H1 (cell line): ENCODE data around the gene KIFC1.

ENCODE experiments used
- CTCF ChIP-seq, 3 experiments: IDR thresholded peaks; 1 replicate in 2 of 3; 2 replicates in 1 of 3; pipeline versions ENCODE4 v1.5.1 to v1.6.1; 2011; ENCODE audit warnings: low read length in 3 of 3, mild to moderate bottlenecking in 3 of 3, inconsistent platforms in 2 of 3, low read depth in 1 of 3, moderate library complexity in 1 of 3; ENCODE audit not compliant: insufficient read depth in 1 of 3; ENCODE audit errors: control extremely low read depth in 1 of 3
- GABPA ChIP-seq: IDR thresholded peaks from 2 replicates; pipeline ENCODE4 v1.6.1; 2011; ENCODE audit warnings: mild to moderate bottlenecking, low read length, moderate library complexity, borderline replicate concordance; ENCODE audit not compliant: insufficient read depth
- MAX ChIP-seq: IDR thresholded peaks from 2 replicates; pipeline ENCODE4 v1.6.1; 2012; ENCODE audit warnings: inconsistent platforms
- POLR2A ChIP-seq, 2 experiments: IDR thresholded peaks; 1 replicate in 1 of 2; 2 replicates in 1 of 2; pipeline ENCODE4 v1.6.1; 2011; ENCODE audit warnings: low read depth in 2 of 2, low read length in 2 of 2, mild to moderate bottlenecking in 2 of 2; ENCODE audit errors: control extremely low read depth in 1 of 2
- SRF ChIP-seq: IDR thresholded peaks from 2 replicates; pipeline ENCODE4 v1.6.1; 2011; ENCODE audit warnings: mild to moderate bottlenecking, low read depth, low read length, moderate library complexity
- TAF1 ChIP-seq: IDR thresholded peaks from 2 replicates; pipeline ENCODE4 v1.6.1; 2011; ENCODE audit warnings: mild to moderate bottlenecking, low read depth, low read length
- TF ChIP-seq, protein P1 (sequence below): IDR thresholded peaks from 2 replicates; pipeline ENCODE4 v1.6.1; 2011; ENCODE audit warnings: low read depth, mild to moderate bottlenecking, low read length; ENCODE audit not compliant: insufficient read depth

DNA sequence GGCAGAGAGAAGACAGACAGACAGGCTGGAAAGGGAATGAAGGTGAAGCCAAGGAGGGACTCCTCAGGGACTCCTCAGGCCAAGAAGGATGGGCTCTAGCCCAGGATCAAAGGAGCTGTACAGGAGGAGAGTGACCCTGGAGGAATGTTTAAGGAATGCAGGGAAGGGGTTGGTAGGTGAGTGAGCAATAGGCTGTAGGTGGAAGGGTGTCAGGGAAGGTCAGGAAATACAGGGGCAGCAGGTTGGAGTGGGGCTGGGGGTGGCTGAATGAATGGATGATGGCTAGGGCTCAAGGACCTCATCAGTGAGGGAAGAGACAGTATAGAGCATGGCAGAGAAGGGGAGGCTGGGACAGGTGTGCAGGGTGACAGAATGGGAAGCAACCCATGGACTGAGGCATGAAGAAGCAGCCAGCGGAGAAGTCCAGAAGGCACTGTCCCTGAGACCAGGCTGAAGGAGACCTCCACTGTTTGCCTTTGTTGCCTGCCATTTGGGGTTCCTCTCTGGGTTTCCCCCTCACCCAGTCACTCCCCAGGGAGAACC is 41.4 kb downstream of the KIFC1 start:
- TF ChIP-seq, protein P1, sequence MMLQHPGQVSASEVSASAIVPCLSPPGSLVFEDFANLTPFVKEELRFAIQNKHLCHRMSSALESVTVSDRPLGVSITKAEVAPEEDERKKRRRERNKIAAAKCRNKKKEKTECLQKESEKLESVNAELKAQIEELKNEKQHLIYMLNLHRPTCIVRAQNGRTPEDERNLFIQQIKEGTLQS, result no peak
- no peak for TF ChIP-seq MAX
- no peak for TF ChIP-seq SRF
- TF ChIP-seq CTCF (IDR thresholded peaks at IDR 0.05; ENCODE audit: control extremely low read depth in 1 of 3, insufficient read depth in 1 of 3, low read depth in 1 of 3, low read length in 3 of 3), result no peak
- TF ChIP-seq TAF1, result no peak
- no peak for TF ChIP-seq GABPA
- no peak; a peak in 1 of 3 replicates for TF ChIP-seq POLR2A (IDR thresholded peaks at IDR 0.05; ENCODE audit: control extremely low read depth in 1 of 2, low read depth in 2 of 2, low read length in 2 of 2)
